PC-9 (cell line): ENCODE data around the gene PATL2. TPM values are rescaled to one million over a fixed set of nuclear protein-coding genes. Genes with fewer than 3 reads are reported as not detected.

Experiments
- BruUV-seq: library from RNA; stranded (reverse); fragments of 400-500 nt; replicated peaks from 2 replicates; lab custom pipeline; 2021; lab: Mats Ljungman, UMichigan
- CTCF ChIA-PET: fragments of 300-600 bp; sonication (Branson Sonifier 250); formaldehyde crosslinking; loops from one replicate; lab custom pipeline; 2022; ENCODE audit warnings: antibody characterized with exemption; lab: Charles Lee
- POLR2A ChIA-PET: fragments of 300-600 bp; sonication (Branson Sonifier 250); formaldehyde crosslinking; loops from one replicate; lab custom pipeline; 2022; ENCODE audit warnings: antibody characterized with exemption; ENCODE audit not compliant: unreplicated experiment; lab: Charles Lee
- DNase-seq, 2 experiments: peaks; one replicate each; pipeline versions ENCODE4 v3.0.0 to v3.0.0-alpha.2; 2015 to 2022; ENCODE audit warnings: mixed read lengths in 1 of 2
- H2AFZ ChIP-seq: fragments of 200-600 bp; sonication (generic); 2 replicates; pipeline ENCODE4 v1.8.1; 2017; ENCODE audit warnings: antibody characterized with exemption
- H3F3A ChIP-seq: fragments of 200-600 bp; sonication (generic); 2 replicates; pipeline ENCODE4 v1.8.1; 2017; ENCODE audit warnings: antibody characterized with exemption, mild to moderate bottlenecking, low read depth; ENCODE audit not compliant: insufficient read depth
- H3K27ac ChIP-seq: fragments of 200-600 bp; sonication (generic); 2 replicates; pipeline ENCODE4 v1.6.1; 2016; ENCODE audit warnings: mixed run types
- H3K27me3 ChIP-seq: fragments of 200-600 bp; sonication (generic); 2 replicates; pipeline ENCODE4 v1.6.1; 2016; ENCODE audit warnings: low read depth, mixed run types; ENCODE audit not compliant: insufficient read depth
- H3K36me3 ChIP-seq: fragments of 200-600 bp; sonication (generic); 2 replicates; pipeline ENCODE4 v1.6.1; 2016; ENCODE audit warnings: low read depth, mixed run types
- H3K4me1 ChIP-seq: fragments of 200-600 bp; sonication (generic); replicated peaks from 2 replicates; pipeline ENCODE4 v1.6.1; 2016; ENCODE audit warnings: mixed run types; ENCODE audit not compliant: insufficient read depth
- H3K4me2 ChIP-seq: fragments of 200-600 bp; sonication (generic); 2 replicates; pipeline ENCODE4 v1.6.1; 2017; ENCODE audit warnings: mixed run types
- H3K4me3 ChIP-seq: fragments of 200-600 bp; sonication (generic); 2 replicates; pipeline ENCODE4 v1.6.1; 2016; ENCODE audit warnings: mixed run types
- H3K79me2 ChIP-seq: fragments of 200-600 bp; sonication (generic); 2 replicates; pipeline ENCODE4 v1.6.1; 2017; ENCODE audit warnings: low read depth, mixed run types
- H3K9me2 ChIP-seq: fragments of 200-600 bp; sonication (generic); 2 replicates; pipeline ENCODE4 v1.8.1; 2017; ENCODE audit warnings: mild to moderate bottlenecking; ENCODE audit not compliant: insufficient read depth
- H3K9me3 ChIP-seq: fragments of 200-600 bp; sonication (generic); 2 replicates; pipeline ENCODE4 v1.8.1; 2016; ENCODE audit warnings: low read depth; ENCODE audit not compliant: insufficient read depth
- H4K20me1 ChIP-seq: fragments of 200-600 bp; sonication (generic); 2 replicates; pipeline ENCODE4 v1.8.1; 2017; ENCODE audit not compliant: insufficient read depth
- EZH2 ChIP-seq: fragments of 200-600 bp; sonication (generic); IDR thresholded peaks from 2 replicates; pipeline ENCODE4 v1.8.0; 2017; ENCODE audit warnings: antibody characterized with exemption, low read depth
- intact Hi-C: fragments of 100-400 bp; cut with micrococcal nuclease; formaldehyde crosslinking; loops from one replicate; pipeline ENCODE4 v1.10.0; 2022; ENCODE audit not compliant: unreplicated experiment
- total RNA-seq: library from RNA; stranded (reverse); gene quantifications from 2 replicates; pipeline ENCODE4 v1.2.3, GENCODE V29; 2021
- TF ChIP-seq, protein P1 (sequence below): fragments of 200-600 bp; sonication (generic); conservative IDR thresholded peaks from 2 replicates; pipeline ENCODE4 v1.6.1; 2017; ENCODE audit warnings: mixed run types, antibody characterized with exemption, mild to moderate bottlenecking, moderate library complexity

PATL2 gene
- total RNA-seq, 1 experiment from 2014 or later, result 0.61 TPM

DNA sequence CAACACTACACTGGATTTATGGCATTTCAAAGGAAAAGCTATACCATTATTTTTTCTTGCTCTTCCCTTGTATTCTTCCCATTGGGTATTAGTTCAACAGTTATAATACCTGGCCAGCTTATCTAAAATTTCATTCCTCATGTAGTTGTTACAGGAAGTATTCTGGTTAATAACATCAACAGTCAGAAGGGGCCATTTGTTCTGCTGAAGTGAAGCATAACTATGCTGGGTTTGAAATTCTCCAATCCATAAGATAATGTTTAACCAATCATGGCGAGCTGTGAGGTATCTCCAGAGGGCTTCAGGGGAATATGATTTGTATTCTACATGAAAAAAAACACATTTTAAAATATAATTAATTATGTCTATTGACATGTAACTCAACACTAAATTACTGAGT is 91.0 kb downstream of the PATL2 start:
- Histone ChIP-seq H4K20me1 (no peaks in the 10 kb centered on the region), H3F3A (no peaks in the 10 kb centered on the region), H3K79me2 (no peaks in the 10 kb centered on the region), H3K36me3 (0 out of 2 replicates have a peak, but pooled peaks cover 5% of the 10 kb centered on the region), H3K27ac (no peak overlapping the region), H3K9me3 (no peaks in the 10 kb centered on the region), H2AFZ (no peak overlapping the region), H3K4me2 (no peak overlapping the region), H3K4me1 (no peaks in the 10 kb centered on the region), H3K4me3 (no peak overlapping the region), H3K27me3 (no peaks in the 10 kb centered on the region), H3K9me2 (no peaks in the 10 kb centered on the region)
- ChIA-PET CTCF (interaction anchor here (0.6 kb wide), 1 partner anchor 118 kb away, joined by 8 read pairs; no protein-coding TSS in a partner anchor), POLR2A (no interaction called here)
- DNase-seq, result no peak
- no peak for TF ChIP-seq EZH2
- TF ChIP-seq, protein P1, sequence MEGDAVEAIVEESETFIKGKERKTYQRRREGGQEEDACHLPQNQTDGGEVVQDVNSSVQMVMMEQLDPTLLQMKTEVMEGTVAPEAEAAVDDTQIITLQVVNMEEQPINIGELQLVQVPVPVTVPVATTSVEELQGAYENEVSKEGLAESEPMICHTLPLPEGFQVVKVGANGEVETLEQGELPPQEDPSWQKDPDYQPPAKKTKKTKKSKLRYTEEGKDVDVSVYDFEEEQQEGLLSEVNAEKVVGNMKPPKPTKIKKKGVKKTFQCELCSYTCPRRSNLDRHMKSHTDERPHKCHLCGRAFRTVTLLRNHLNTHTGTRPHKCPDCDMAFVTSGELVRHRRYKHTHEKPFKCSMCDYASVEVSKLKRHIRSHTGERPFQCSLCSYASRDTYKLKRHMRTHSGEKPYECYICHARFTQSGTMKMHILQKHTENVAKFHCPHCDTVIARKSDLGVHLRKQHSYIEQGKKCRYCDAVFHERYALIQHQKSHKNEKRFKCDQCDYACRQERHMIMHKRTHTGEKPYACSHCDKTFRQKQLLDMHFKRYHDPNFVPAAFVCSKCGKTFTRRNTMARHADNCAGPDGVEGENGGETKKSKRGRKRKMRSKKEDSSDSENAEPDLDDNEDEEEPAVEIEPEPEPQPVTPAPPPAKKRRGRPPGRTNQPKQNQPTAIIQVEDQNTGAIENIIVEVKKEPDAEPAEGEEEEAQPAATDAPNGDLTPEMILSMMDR, result no peak
- no TSS peak for BruUV-seq
- intact Hi-C loops, result no loop called here

DNA sequence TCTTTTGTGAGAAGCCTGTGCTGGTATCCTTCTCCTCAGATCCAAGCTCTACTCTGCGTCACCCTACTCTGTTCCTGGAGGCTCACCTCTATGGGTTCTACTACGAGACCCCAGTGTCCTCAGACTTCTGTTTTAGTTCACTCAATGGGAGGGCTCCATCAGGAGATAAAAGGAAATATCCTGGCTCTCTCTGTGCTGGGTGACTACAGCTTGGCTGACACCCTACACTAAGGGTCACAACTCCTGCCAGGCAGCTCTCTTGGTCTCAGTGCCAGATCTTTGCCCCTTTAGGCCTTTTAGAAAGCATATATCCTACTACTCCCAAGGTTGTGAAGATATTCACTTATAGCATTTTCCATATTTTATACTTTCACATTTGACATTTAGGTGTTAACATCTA is 94.1 kb downstream of the PATL2 start:
- H3K9me3 ChIP-seq, result no peaks in the 10 kb centered on the region
- no peaks in the 10 kb centered on the region for H3K79me2 ChIP-seq
- ChIA-PET POLR2A (no interaction called here), CTCF (no interaction called here)
- H3F3A ChIP-seq, result no peaks in the 10 kb centered on the region
- no peak for DNase-seq
- intact Hi-C loops, result no loop called here
- H3K4me2 ChIP-seq, result no peak overlapping the region
- H3K27ac ChIP-seq, result no peak overlapping the region
- 0 out of 2 replicates have a peak, but pooled peaks cover 7% of the 10 kb centered on the region for H3K36me3 ChIP-seq
- H3K4me1 ChIP-seq, result no peaks in the 10 kb centered on the region
- TF ChIP-seq, protein P1, result no peak
- no peak for TF ChIP-seq EZH2
- no peaks in the 10 kb centered on the region for H3K9me2 ChIP-seq
- BruUV-seq, result no TSS peak
- H4K20me1 ChIP-seq, result no peaks in the 10 kb centered on the region
- no peak overlapping the region for H2AFZ ChIP-seq
- no peak overlapping the region for H3K4me3 ChIP-seq
- no peaks in the 10 kb centered on the region for H3K27me3 ChIP-seq

Other genes with a start within 250 kb of the PATL2 start
- gene EIF3J, start 174.2 kb downstream of the PATL2 start, total RNA-seq, result 75.8 and 117 TPM in 2 replicates
- gene SPG11, start 47.7 kb downstream of the PATL2 start, total RNA-seq, result 63.2 and 64.2 TPM in 2 replicates
- gene B2M, start 194 bp upstream of the PATL2 start, total RNA-seq, result 606 and 685 TPM in 2 replicates
- gene TRIM69, start 25.2 kb upstream of the PATL2 start, total RNA-seq, result 17.4 and 21.3 TPM in 2 replicates
- gene TERB2, start 245.4 kb upstream of the PATL2 start, total RNA-seq, result not detected in 2 replicates